IgD-negative memory B cell (primary cell): ENCODE measurements around the gene NTRK1. TPM values are rescaled to one million over a fixed set of nuclear protein-coding genes. Genes with fewer than 3 reads are reported as not detected.

ENCODE experiments used
- H3K27ac Mint-ChIP-seq, 3 donors: one replicate each; pipeline ENCODE4 v1.8.0; 2020 to 2022; ENCODE audit warnings: mild to moderate bottlenecking in 3 of 3, mixed read lengths in 3 of 3, moderate library complexity in 1 of 3
- H3K27me3 Mint-ChIP-seq: one replicate; pipeline ENCODE4 v1.8.0; 2021; ENCODE audit warnings: mixed read lengths
- H3K36me3 Mint-ChIP-seq: one replicate; pipeline ENCODE4 v1.8.0; 2020; ENCODE audit warnings: mild to moderate bottlenecking, mixed read lengths
- H3K4me1 Mint-ChIP-seq, 3 donors: one replicate each; pipeline ENCODE4 v1.8.0; 2020 to 2022; ENCODE audit warnings: mixed read lengths in 3 of 3, mild to moderate bottlenecking in 1 of 3
- H3K4me3 Mint-ChIP-seq, 4 donors: one replicate each; pipeline ENCODE4 v1.8.0; 2020 to 2022; ENCODE audit warnings: mild to moderate bottlenecking in 4 of 4, mixed read lengths in 4 of 4, moderate library complexity in 3 of 4
- H3K9me3 Mint-ChIP-seq, 3 donors: one replicate each; pipeline ENCODE4 v1.8.0; 2020 to 2021; ENCODE audit warnings: mixed read lengths in 3 of 3, mild to moderate bottlenecking in 1 of 3
- polyA plus RNA-seq: library from polyadenylated mRNA; unstranded; fragments of 300-500 nt; fragmentation: Illumina TruSeq; gene quantifications from one replicate; pipeline ENCODE4 v1.2.3, GENCODE V29; 2021

The NTRK1 gene
- polyA plus RNA-seq, 1 donor from 2014 or later = not detected

- H3K27me3 Mint-ChIP-seq = peaks cover 11% of the 10 kb centered on the region
- no peaks in the 10 kb centered on the region for H3K9me3 Mint-ChIP-seq
- H3K36me3 Mint-ChIP-seq = no peaks in the 10 kb centered on the region
- H3K4me1 Mint-ChIP-seq = no peaks in the 10 kb centered on the region
- H3K27ac Mint-ChIP-seq = no peak overlapping the region
- no peak overlapping the region for H3K4me3 Mint-ChIP-seq
These were observed 14.1 kb downstream of the NTRK1 start for GRCh38 chr1:156874572-156875340.

GRCh38 chr1:156875341-156875615 is 14.6 kb downstream of the NTRK1 start:
- H3K4me1 Mint-ChIP-seq = no peaks in the 10 kb centered on the region
- no peak overlapping the region for H3K27ac Mint-ChIP-seq
- H3K36me3 Mint-ChIP-seq = no peaks in the 10 kb centered on the region
- H3K9me3 Mint-ChIP-seq = no peaks in the 10 kb centered on the region
- peaks cover 14% of the 10 kb centered on the region for H3K27me3 Mint-ChIP-seq
- no peak overlapping the region for H3K4me3 Mint-ChIP-seq

GRCh38 chr1:156876281-156876680 is 15.6 kb downstream of the NTRK1 start:
- no peaks in the 10 kb centered on the region for H3K4me1 Mint-ChIP-seq
- no peak overlapping the region for H3K4me3 Mint-ChIP-seq
- H3K36me3 Mint-ChIP-seq = no peaks in the 10 kb centered on the region
- peaks cover 18% of the 10 kb centered on the region for H3K27me3 Mint-ChIP-seq
- no peaks in the 10 kb centered on the region for H3K9me3 Mint-ChIP-seq
- peak overlapping the region in 1 of 3 donors; percentile 16 for H3K27ac Mint-ChIP-seq

- H3K27me3 Mint-ChIP-seq = peaks cover 23% of the 10 kb centered on the region
- no peak overlapping the region for H3K27ac Mint-ChIP-seq
- H3K4me3 Mint-ChIP-seq = no peak overlapping the region
- H3K4me1 Mint-ChIP-seq = peaks cover 0 to 3% (median 0%) of the 10 kb centered on the region in 3 donors
- peaks cover 1% of the 10 kb centered on the region for H3K36me3 Mint-ChIP-seq
- H3K9me3 Mint-ChIP-seq = no peaks in the 10 kb centered on the region
These were observed 16.9 kb downstream of the NTRK1 start for GRCh38 chr1:156877433-156878170.

GRCh38 chr1:156879876-156880275 is 19.2 kb downstream of the NTRK1 start:
- H3K4me3 Mint-ChIP-seq = no peak overlapping the region
- H3K9me3 Mint-ChIP-seq = no peaks in the 10 kb centered on the region
- H3K36me3 Mint-ChIP-seq = peaks cover 1% of the 10 kb centered on the region
- peaks cover 0 to 3% (median 0%) of the 10 kb centered on the region in 3 donors for H3K4me1 Mint-ChIP-seq
- peaks cover 33% of the 10 kb centered on the region for H3K27me3 Mint-ChIP-seq
- H3K27ac Mint-ChIP-seq = no peak overlapping the region

- no peak overlapping the region for H3K4me3 Mint-ChIP-seq
- no peaks in the 10 kb centered on the region for H3K9me3 Mint-ChIP-seq
- H3K36me3 Mint-ChIP-seq = peaks cover 1% of the 10 kb centered on the region
- H3K4me1 Mint-ChIP-seq = peaks cover 0 to 3% (median 0%) of the 10 kb centered on the region in 3 donors
- no peak overlapping the region for H3K27ac Mint-ChIP-seq
- peaks cover 31% of the 10 kb centered on the region for H3K27me3 Mint-ChIP-seq
These were observed 19.8 kb downstream of the NTRK1 start for GRCh38 chr1:156880473-156880872.

- Mint-ChIP-seq H3K9me3 (no peaks in the 10 kb centered on the region), H3K27ac (no peak overlapping the region), H3K4me1 (peaks cover 0 to 3% (median 0%) of the 10 kb centered on the region in 3 donors), H3K4me3 (no peak overlapping the region), H3K27me3 (peaks cover 35% of the 10 kb centered on the region), H3K36me3 (peaks cover 1% of the 10 kb centered on the region)
These were observed 20.4 kb downstream of the NTRK1 start for GRCh38 chr1:156881101-156881500.

GRCh38 chr1:156881663-156882062 is 21.0 kb downstream of the NTRK1 start:
- Mint-ChIP-seq H3K27me3 (peaks cover 36% of the 10 kb centered on the region), H3K27ac (peak overlapping the region in 1 of 3 donors; percentile 33), H3K36me3 (peaks cover 1% of the 10 kb centered on the region), H3K4me3 (no peak overlapping the region), H3K9me3 (no peaks in the 10 kb centered on the region), H3K4me1 (peaks cover 0 to 3% (median 0%) of the 10 kb centered on the region in 3 donors)

- Mint-ChIP-seq H3K4me1 (peaks cover 0 to 3% (median 0%) of the 10 kb centered on the region in 3 donors), H3K9me3 (no peaks in the 10 kb centered on the region), H3K27ac (no peak overlapping the region), H3K36me3 (peaks cover 1% of the 10 kb centered on the region), H3K4me3 (no peak overlapping the region), H3K27me3 (peaks cover 39% of the 10 kb centered on the region)
These were observed 21.9 kb downstream of the NTRK1 start for GRCh38 chr1:156882543-156882942.

GRCh38 chr1:156883919-156884318 is 23.3 kb downstream of the NTRK1 start:
- peaks cover 38% of the 10 kb centered on the region for H3K27me3 Mint-ChIP-seq
- H3K4me1 Mint-ChIP-seq = peaks cover 0 to 3% (median 0%) of the 10 kb centered on the region in 3 donors
- H3K36me3 Mint-ChIP-seq = peaks cover 1% of the 10 kb centered on the region
- peak overlapping the region in 1 of 3 donors; percentile 73 for H3K27ac Mint-ChIP-seq
- H3K4me3 Mint-ChIP-seq = no peak overlapping the region
- H3K9me3 Mint-ChIP-seq = no peaks in the 10 kb centered on the region

- Mint-ChIP-seq H3K4me3 (no peak overlapping the region), H3K4me1 (peaks cover 0 to 3% (median 0%) of the 10 kb centered on the region in 3 donors), H3K9me3 (no peaks in the 10 kb centered on the region), H3K27me3 (peaks cover 36% of the 10 kb centered on the region), H3K36me3 (peaks cover 1% of the 10 kb centered on the region), H3K27ac (peak overlapping the region in 1 of 3 donors; percentile 73)
These were observed 24.0 kb downstream of the NTRK1 start for GRCh38 chr1:156884560-156885184.

GRCh38 chr1:156885314-156885713 is 24.6 kb downstream of the NTRK1 start:
- Mint-ChIP-seq H3K4me1 (peaks cover 3 to 4% (median 3%) of the 10 kb centered on the region in 3 donors), H3K27me3 (peaks cover 37% of the 10 kb centered on the region), H3K36me3 (peaks cover 1% of the 10 kb centered on the region), H3K27ac (peak overlapping the region in 1 of 3 donors; percentile 31), H3K9me3 (no peaks in the 10 kb centered on the region), H3K4me3 (no peak overlapping the region)

GRCh38 chr1:156885880-156886355 is 25.3 kb downstream of the NTRK1 start:
- H3K27ac Mint-ChIP-seq = no peak overlapping the region
- H3K4me1 Mint-ChIP-seq = peaks cover 3 to 6% (median 3%) of the 10 kb centered on the region in 3 donors
- H3K4me3 Mint-ChIP-seq = no peak overlapping the region
- peaks cover 1% of the 10 kb centered on the region for H3K36me3 Mint-ChIP-seq
- peaks cover 41% of the 10 kb centered on the region for H3K27me3 Mint-ChIP-seq
- H3K9me3 Mint-ChIP-seq = no peaks in the 10 kb centered on the region

- H3K9me3 Mint-ChIP-seq = no peaks in the 10 kb centered on the region
- no peak overlapping the region for H3K4me3 Mint-ChIP-seq
- H3K27ac Mint-ChIP-seq = no peak overlapping the region
- peaks cover 44% of the 10 kb centered on the region for H3K27me3 Mint-ChIP-seq
- H3K36me3 Mint-ChIP-seq = peaks cover 1% of the 10 kb centered on the region
- peaks cover 3 to 6% (median 3%) of the 10 kb centered on the region in 3 donors for H3K4me1 Mint-ChIP-seq
These were observed 26.1 kb downstream of the NTRK1 start for GRCh38 chr1:156886583-156887281.

GRCh38 chr1:156887317-156887716 is 26.7 kb downstream of the NTRK1 start:
- peaks cover 47% of the 10 kb centered on the region for H3K27me3 Mint-ChIP-seq
- no peak overlapping the region for H3K27ac Mint-ChIP-seq

More at GRCh38 chr1:156887317-156887716, 26.7 kb downstream of the NTRK1 start:
- Mint-ChIP-seq H3K4me3 (no peak overlapping the region), H3K4me1 (peaks cover 2 to 6% (median 6%) of the 10 kb centered on the region in 3 donors), H3K36me3 (no peaks in the 10 kb centered on the region), H3K9me3 (no peaks in the 10 kb centered on the region)
